PC-9 (cell line): ENCODE data around the gene NMRAL1.

Experiments
- EZH2 ChIP-seq: fragments of 200-600 bp; sonication (generic); IDR thresholded peaks from 2 replicates; pipeline ENCODE4 v1.8.0; 2017; ENCODE audit warnings: antibody characterized with exemption, low read depth
- TF ChIP-seq, protein P1 (sequence below): fragments of 200-600 bp; sonication (generic); conservative IDR thresholded peaks from 2 replicates; pipeline ENCODE4 v1.6.1; 2017; ENCODE audit warnings: mixed run types, antibody characterized with exemption, mild to moderate bottlenecking, moderate library complexity

DNA sequence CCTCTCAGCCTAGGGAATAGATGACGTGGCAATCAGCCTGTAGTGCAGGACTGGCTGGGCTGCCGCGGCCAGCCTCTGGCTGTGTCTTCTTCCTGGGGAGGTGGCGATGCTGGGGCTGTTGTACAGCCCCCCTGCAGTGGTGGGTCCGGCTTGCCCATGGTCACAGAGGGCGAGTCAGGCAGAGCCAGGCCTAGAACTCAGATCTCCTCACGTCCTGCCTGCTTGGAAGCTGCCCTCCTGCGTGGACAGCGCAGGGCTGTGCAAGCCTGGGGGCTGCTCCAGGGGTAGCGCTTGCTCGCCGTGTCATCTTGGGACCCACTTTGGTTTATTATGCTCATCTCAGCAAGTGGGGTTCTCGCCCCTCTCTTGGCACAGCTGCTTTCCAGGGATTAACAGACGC is 19.3 kb downstream of the NMRAL1 start:
- TF ChIP-seq, protein P1, sequence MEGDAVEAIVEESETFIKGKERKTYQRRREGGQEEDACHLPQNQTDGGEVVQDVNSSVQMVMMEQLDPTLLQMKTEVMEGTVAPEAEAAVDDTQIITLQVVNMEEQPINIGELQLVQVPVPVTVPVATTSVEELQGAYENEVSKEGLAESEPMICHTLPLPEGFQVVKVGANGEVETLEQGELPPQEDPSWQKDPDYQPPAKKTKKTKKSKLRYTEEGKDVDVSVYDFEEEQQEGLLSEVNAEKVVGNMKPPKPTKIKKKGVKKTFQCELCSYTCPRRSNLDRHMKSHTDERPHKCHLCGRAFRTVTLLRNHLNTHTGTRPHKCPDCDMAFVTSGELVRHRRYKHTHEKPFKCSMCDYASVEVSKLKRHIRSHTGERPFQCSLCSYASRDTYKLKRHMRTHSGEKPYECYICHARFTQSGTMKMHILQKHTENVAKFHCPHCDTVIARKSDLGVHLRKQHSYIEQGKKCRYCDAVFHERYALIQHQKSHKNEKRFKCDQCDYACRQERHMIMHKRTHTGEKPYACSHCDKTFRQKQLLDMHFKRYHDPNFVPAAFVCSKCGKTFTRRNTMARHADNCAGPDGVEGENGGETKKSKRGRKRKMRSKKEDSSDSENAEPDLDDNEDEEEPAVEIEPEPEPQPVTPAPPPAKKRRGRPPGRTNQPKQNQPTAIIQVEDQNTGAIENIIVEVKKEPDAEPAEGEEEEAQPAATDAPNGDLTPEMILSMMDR = no peak
- TF ChIP-seq EZH2 = no peak
